ENCODE measurements around the gene BATF2.

The BATF2 gene

DNA sequence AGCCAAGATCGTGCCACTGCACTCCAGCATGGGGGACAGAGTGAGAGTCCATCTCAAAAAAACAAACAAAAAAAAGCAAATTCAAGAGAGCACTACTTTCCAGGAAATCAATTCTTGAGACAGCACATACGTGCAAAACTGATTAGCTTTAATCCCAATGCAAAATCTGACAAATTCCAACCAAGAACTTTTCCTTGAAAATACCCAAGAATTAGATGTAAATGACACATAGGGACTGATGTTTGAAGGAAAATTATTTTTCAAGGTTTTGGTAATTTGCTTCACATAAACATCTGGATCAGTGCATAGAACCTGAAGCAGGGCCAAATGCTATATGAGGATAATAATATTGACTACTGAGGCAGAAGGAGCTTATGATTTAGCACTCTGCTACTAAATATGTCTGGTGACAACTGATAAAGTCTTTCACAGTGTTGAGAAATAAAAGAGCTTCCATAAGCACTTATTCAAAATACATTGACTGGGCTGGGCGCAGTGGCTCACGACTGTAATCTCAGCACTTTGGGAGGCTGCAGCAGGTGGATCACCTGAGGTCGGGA, 33.6 kb downstream of the BATF2 start:
- DNase-seq, result no peak

DNA sequence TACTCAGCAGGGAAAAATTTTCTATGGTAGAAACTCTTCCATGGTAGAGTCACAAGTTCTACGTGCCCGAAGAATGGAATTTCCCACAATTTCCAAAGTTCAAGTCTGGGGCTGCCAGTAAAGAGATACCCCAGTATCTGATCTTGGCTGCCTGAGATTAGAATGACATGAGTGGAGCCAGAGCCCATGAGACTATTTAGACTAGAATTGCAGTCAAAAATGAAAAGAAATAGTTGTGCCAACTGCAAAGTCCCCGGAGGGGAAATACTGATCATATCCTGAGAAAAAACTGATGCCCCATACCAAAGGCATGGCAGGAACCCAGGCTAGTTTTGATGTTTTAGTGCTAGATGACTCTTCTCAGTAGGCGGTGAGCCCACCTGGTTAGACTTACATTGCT, 36.1 kb downstream of the BATF2 start:
- no peak for DNase-seq

DNA sequence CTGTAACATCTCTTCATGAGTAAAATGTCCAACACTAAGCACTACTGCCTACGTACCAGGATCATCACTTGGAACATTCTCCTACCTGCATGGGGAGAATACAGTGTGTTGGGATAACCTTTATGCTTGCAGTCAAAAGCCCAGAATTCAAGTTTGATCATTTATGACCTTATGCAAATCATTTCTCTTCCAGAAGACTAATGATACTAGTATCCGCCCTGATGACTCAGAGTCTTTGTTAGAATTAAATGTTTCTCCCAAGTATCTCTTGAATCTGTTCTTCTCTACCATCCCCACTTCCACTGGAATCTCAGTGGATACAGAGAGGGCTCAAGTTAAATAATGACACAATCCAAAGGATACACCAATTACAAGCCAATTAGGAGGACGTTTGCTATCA, 37.3 kb downstream of the BATF2 start:
- DNase-seq, result no peak

DNA sequence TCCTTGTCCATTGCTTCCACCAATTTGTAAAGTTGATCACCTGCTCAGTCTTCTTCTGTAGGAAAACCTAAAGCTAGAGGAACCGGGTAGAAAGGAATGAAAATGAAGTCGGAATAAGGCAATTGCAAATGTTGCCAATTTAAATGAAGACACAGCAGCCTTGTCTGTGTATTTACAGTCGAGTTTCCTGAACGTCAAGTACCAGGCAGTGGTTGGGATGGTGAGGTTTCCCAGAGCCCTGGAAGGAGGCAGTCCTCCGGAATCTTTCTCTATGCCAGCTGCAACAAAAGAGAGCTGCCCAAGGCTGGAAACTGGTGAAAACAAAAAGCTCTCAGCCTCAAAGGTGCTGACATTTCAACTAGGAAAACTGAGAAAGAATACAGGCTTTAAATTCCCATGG, 42.6 kb downstream of the BATF2 start:
- no peak for DNase-seq

DNA sequence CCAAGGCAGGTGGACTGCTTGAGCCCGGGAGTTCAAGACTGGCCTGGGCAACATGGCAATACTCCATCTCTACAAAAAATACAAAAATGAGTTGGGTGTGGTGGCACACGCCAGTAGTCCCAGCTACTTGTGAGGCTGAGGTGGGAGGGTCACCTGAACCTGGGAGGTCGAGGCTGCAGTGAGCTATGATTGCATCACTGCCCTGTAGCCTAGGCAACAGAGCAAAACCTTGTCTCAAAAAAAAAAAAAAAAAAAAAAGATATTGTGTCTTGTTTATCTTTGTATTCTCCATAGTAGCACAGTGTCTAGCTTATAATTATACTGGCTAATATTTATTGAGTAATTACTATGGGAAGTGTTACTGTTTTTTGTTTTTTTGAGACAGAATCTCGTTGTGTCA, 45.2 kb downstream of the BATF2 start:
- DNase-seq, result no peak

DNA sequence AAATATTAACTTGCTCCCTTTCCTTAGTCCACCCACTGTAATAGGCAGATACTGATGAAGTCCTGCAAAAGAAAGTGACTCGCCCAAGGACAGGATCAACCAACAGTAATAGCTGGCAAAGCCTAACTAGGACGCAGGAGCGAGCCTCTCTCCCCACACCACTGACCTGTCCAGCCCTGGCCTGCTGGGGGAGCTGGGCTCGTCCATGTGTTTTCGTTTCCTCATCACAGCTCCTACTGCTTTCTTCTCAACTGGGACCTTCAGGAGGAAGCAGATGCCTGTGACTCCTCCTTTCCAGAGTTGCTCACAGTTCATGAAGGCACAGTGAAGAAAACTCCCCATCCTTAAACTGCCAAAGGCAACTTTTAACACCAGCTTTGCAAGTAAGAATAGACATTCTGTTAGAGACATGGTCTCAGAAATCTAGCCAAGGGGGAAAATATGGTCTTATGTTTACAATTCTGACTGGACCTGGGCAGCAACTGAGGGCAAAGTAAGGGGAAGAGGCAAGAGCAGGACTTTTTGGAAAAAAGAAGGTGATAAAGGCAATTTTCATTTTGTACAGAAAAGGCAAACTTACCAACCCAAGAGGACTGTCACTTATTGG, 49.5 kb downstream of the BATF2 start:
- DNase-seq, result no peak

All from activated CD8-positive, alpha-beta memory T cell treated with anti-CD3 and anti-CD28 coated beads, Interleukin-2, amount 50 U/mL, for 48 hours (primary cell).